HEK293 (cell line): ENCODE data around the gene GALNTL6.

Experiments used
- TF ChIP-seq, protein P1 (sequence below): fragments of 450-650 bp; formaldehyde crosslinking; IDR thresholded peaks from 2 replicates; pipeline ENCODE4 v1.5.1; 2016; ENCODE audit warnings: missing biosample characterization, missing genetic modification characterization
- TF ChIP-seq, protein P2 (sequence below): fragments of 450-650 bp; formaldehyde crosslinking; IDR thresholded peaks from 2 replicates; pipeline ENCODE4 v1.5.1; 2016; ENCODE audit warnings: missing biosample characterization, missing genetic modification characterization
- TF ChIP-seq, protein P3 (sequence below): fragments of 450-650 bp; formaldehyde crosslinking; optimal IDR thresholded peaks from 2 replicates; pipeline ENCODE3; 2016; ENCODE audit warnings: missing biosample characterization, mild to moderate bottlenecking, missing genetic modification characterization

DNA sequence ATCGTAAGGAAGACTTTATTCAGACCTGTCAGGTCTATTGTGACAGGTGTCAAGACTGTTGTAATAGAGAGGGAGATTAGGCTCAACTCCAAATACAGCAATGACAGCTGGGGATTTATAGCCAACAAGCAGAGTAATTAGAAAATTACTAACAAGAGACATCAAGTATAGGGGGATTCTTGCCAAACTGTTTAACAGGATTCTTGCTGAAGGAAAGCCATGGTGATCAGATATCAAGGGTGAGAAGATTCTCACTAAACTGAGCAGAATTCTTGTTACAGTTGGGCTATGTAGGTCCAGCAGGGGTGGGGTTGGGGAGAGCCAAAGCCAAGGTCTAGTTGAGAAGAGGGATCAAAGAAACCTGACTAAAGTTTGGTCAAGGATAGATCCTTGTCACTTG is 894.4 kb downstream of the GALNTL6 start:
- TF ChIP-seq, protein P1, sequence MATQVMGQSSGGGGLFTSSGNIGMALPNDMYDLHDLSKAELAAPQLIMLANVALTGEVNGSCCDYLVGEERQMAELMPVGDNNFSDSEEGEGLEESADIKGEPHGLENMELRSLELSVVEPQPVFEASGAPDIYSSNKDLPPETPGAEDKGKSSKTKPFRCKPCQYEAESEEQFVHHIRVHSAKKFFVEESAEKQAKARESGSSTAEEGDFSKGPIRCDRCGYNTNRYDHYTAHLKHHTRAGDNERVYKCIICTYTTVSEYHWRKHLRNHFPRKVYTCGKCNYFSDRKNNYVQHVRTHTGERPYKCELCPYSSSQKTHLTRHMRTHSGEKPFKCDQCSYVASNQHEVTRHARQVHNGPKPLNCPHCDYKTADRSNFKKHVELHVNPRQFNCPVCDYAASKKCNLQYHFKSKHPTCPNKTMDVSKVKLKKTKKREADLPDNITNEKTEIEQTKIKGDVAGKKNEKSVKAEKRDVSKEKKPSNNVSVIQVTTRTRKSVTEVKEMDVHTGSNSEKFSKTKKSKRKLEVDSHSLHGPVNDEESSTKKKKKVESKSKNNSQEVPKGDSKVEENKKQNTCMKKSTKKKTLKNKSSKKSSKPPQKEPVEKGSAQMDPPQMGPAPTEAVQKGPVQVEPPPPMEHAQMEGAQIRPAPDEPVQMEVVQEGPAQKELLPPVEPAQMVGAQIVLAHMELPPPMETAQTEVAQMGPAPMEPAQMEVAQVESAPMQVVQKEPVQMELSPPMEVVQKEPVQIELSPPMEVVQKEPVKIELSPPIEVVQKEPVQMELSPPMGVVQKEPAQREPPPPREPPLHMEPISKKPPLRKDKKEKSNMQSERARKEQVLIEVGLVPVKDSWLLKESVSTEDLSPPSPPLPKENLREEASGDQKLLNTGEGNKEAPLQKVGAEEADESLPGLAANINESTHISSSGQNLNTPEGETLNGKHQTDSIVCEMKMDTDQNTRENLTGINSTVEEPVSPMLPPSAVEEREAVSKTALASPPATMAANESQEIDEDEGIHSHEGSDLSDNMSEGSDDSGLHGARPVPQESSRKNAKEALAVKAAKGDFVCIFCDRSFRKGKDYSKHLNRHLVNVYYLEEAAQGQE, result no peak
- TF ChIP-seq, protein P2, sequence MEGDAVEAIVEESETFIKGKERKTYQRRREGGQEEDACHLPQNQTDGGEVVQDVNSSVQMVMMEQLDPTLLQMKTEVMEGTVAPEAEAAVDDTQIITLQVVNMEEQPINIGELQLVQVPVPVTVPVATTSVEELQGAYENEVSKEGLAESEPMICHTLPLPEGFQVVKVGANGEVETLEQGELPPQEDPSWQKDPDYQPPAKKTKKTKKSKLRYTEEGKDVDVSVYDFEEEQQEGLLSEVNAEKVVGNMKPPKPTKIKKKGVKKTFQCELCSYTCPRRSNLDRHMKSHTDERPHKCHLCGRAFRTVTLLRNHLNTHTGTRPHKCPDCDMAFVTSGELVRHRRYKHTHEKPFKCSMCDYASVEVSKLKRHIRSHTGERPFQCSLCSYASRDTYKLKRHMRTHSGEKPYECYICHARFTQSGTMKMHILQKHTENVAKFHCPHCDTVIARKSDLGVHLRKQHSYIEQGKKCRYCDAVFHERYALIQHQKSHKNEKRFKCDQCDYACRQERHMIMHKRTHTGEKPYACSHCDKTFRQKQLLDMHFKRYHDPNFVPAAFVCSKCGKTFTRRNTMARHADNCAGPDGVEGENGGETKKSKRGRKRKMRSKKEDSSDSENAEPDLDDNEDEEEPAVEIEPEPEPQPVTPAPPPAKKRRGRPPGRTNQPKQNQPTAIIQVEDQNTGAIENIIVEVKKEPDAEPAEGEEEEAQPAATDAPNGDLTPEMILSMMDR, result no peak
- TF ChIP-seq, protein P3, sequence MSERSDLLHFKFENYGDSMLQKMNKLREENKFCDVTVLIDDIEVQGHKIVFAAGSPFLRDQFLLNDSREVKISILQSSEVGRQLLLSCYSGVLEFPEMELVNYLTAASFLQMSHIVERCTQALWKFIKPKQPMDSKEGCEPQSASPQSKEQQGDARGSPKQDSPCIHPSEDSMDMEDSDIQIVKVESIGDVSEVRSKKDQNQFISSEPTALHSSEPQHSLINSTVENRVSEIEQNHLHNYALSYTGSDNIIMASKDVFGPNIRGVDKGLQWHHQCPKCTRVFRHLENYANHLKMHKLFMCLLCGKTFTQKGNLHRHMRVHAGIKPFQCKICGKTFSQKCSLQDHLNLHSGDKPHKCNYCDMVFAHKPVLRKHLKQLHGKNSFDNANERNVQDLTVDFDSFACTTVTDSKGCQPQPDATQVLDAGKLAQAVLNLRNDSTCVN (tag by site-specific recombination), result no peak
